Measurements from ENCODE around the gene CCDC182. TPM values are rescaled to one million over a fixed set of nuclear protein-coding genes. Genes with fewer than 3 reads are reported as not detected.

The CCDC182 gene
- total and polyA plus RNA-seq, 2 of the 13 experiments (the other 11 are each of a cell fraction or from before 2014, with no cell fraction given): not detected

DNA sequence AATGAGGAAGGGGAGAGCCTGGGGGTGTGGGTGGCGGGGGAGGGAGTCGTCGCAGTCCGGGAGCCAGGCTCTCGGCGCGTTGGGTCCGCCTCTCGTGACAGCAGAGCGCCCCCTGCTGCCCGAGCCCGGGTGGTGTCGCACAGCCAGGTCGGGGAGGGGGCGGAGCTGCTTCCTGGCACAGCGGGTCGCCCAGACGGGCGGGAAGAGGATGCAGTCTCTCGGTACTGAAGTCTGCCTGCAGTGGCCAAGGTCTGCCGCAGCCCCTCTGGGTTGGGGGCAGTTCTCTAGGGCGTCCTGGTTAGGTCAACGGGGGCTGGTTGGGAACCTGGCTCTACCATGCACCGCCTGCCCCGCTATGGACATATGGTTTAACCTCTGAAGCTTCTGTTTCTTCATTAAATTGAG, 38.2 kb upstream of the CCDC182 start (continued):
- TF ChIP-seq, protein P1, sequence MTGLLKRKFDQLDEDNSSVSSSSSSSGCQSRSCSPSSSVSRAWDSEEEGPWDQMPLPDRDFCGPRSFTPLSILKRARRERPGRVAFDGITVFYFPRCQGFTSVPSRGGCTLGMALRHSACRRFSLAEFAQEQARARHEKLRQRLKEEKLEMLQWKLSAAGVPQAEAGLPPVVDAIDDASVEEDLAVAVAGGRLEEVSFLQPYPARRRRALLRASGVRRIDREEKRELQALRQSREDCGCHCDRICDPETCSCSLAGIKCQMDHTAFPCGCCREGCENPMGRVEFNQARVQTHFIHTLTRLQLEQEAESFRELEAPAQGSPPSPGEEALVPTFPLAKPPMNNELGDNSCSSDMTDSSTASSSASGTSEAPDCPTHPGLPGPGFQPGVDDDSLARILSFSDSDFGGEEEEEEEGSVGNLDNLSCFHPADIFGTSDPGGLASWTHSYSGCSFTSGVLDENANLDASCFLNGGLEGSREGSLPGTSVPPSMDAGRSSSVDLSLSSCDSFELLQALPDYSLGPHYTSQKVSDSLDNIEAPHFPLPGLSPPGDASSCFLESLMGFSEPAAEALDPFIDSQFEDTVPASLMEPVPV (CRISPR knock-in tag; IDR thresholded peaks at IDR 0.05): no peak
- TF ChIP-seq HOXA9 (CRISPR knock-in tag; IDR thresholded peaks at IDR 0.05; ENCODE audit: borderline replicate concordance): no peak
- no peak for TF ChIP-seq AKNA (CRISPR knock-in tag; IDR thresholded peaks at IDR 0.05; ENCODE audit: borderline replicate concordance)
- peak; percentile 98 for TF ChIP-seq CTCF (CRISPR knock-in tag; IDR thresholded peaks at IDR 0.05)
- no peak for TF ChIP-seq GTF3A (CRISPR knock-in tag; conservative IDR thresholded peaks at IDR 0.05)
- TF ChIP-seq NKX3-1 (CRISPR knock-in tag; IDR thresholded peaks at IDR 0.05): no peak
- TF ChIP-seq, protein P2, sequence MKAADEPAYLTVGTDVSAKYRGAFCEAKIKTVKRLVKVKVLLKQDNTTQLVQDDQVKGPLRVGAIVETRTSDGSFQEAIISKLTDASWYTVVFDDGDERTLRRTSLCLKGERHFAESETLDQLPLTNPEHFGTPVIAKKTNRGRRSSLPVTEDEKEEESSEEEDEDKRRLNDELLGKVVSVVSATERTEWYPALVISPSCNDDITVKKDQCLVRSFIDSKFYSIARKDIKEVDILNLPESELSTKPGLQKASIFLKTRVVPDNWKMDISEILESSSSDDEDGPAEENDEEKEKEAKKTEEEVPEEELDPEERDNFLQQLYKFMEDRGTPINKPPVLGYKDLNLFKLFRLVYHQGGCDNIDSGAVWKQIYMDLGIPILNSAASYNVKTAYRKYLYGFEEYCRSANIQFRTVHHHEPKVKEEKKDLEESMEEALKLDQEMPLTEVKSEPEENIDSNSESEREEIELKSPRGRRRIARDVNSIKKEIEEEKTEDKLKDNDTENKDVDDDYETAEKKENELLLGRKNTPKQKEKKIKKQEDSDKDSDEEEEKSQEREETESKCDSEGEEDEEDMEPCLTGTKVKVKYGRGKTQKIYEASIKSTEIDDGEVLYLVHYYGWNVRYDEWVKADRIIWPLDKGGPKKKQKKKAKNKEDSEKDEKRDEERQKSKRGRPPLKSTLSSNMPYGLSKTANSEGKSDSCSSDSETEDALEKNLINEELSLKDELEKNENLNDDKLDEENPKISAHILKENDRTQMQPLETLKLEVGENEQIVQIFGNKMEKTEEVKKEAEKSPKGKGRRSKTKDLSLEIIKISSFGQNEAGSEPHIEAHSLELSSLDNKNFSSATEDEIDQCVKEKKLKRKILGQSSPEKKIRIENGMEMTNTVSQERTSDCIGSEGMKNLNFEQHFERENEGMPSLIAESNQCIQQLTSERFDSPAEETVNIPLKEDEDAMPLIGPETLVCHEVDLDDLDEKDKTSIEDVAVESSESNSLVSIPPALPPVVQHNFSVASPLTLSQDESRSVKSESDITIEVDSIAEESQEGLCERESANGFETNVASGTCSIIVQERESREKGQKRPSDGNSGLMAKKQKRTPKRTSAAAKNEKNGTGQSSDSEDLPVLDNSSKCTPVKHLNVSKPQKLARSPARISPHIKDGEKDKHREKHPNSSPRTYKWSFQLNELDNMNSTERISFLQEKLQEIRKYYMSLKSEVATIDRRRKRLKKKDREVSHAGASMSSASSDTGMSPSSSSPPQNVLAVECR (CRISPR knock-in tag; IDR thresholded peaks at IDR 0.05; ENCODE audit: borderline replicate concordance): no peak; the same call in 1 of the 2 replicates
- TF ChIP-seq ZSCAN21 (CRISPR knock-in tag; IDR thresholded peaks at IDR 0.05; ENCODE audit: borderline replicate concordance): peak; percentile 58; the same call in 1 of the 2 replicates
- no peak for TF ChIP-seq ZNF883 (CRISPR knock-in tag; IDR thresholded peaks at IDR 0.05; ENCODE audit: not compliant biosample characterization)
- TF ChIP-seq HOXA3 (CRISPR knock-in tag; IDR thresholded peaks at IDR 0.05): peak; percentile 37; the same call in 1 of the 2 replicates
- no peak for TF ChIP-seq AGO1 (IDR thresholded peaks at IDR 0.05; ENCODE audit: low read depth, low read length, poor library complexity, severe bottlenecking)
- TF ChIP-seq ZNF773 (CRISPR knock-in tag; IDR thresholded peaks at IDR 0.05; ENCODE audit: borderline replicate concordance): no peak
- no peak for TF ChIP-seq ZNF790 (CRISPR knock-in tag; IDR thresholded peaks at IDR 0.05; ENCODE audit: borderline replicate concordance)
- TF ChIP-seq MAZ (IDR thresholded peaks at IDR 0.05; ENCODE audit: borderline replicate concordance, low read depth, low read length): peak; percentile 45; the same call in 1 of the 2 replicates
- no peak; the same call in 1 of the 2 replicates for TF ChIP-seq MAZ (CRISPR knock-in tag; IDR thresholded peaks at IDR 0.05; ENCODE audit: low read depth)
- no peak for TF ChIP-seq RBAK (CRISPR knock-in tag; IDR thresholded peaks at IDR 0.05)

Measured in HepG2 (cell line).